DND-41 (cell line): ENCODE data around the gene LYSET.

Experiments
- ATAC-seq: fragments of 200-7000 bp; cut with Tn5 transposase; 3 replicates; pipeline ENCODE4 v1.9.1; 2021; ENCODE audit warnings: low read depth; ENCODE audit not compliant: insufficient read depth
- DNase-seq: peaks from one replicate; pipeline ENCODE4 v3.0.0-alpha.2; 2020
- H2AFZ ChIP-seq: 2 replicates; pipeline ENCODE4 v1.6.0; 2012; ENCODE audit warnings: low read depth, low read length
- H3K27ac ChIP-seq: 2 replicates; pipeline ENCODE4 v1.5.1; 2012; ENCODE audit warnings: low read length, inconsistent platforms
- H3K27me3 ChIP-seq: fragments of 200-600 bp; sonication (generic); 2 replicates; pipeline ENCODE4 v1.6.0; 2012; ENCODE audit warnings: low read length, mild to moderate bottlenecking, inconsistent platforms; ENCODE audit not compliant: insufficient read depth, poor library complexity
- H3K36me3 ChIP-seq: 2 replicates; pipeline ENCODE4 v1.5.1; 2012; ENCODE audit warnings: low read length, inconsistent platforms; ENCODE audit not compliant: insufficient read depth
- H3K4me1 ChIP-seq: 2 replicates; pipeline ENCODE4 v1.5.1; 2012; ENCODE audit warnings: mild to moderate bottlenecking, low read length; ENCODE audit not compliant: insufficient read depth
- H3K4me2 ChIP-seq: 2 replicates; pipeline ENCODE4 v1.6.0; 2012; ENCODE audit warnings: mild to moderate bottlenecking, moderate library complexity, low read length, inconsistent platforms; ENCODE audit not compliant: insufficient read depth
- H3K4me3 ChIP-seq, 2 experiments: fragments of 200-600 bp in 1 of 2; shearing (Covaris generic) in 1 of 2; 2 replicates each; pipeline ENCODE4 v1.5.1; 2012 to 2016; ENCODE audit warnings: inconsistent platforms in 2 of 2, low read length in 2 of 2, mild to moderate bottlenecking in 2 of 2, low read depth in 1 of 2, moderate library complexity in 1 of 2
- H3K79me2 ChIP-seq: 2 replicates; pipeline ENCODE4 v1.6.0; 2012; ENCODE audit warnings: low read length, inconsistent platforms; ENCODE audit not compliant: insufficient read depth
- H3K9ac ChIP-seq: 2 replicates; pipeline ENCODE4 v1.6.0; 2012; ENCODE audit warnings: low read depth, mild to moderate bottlenecking, inconsistent platforms, low read length, moderate library complexity
- H3K9me3 ChIP-seq: 2 replicates; pipeline ENCODE4 v1.5.1; 2012; ENCODE audit warnings: low read length, moderate library complexity, mild to moderate bottlenecking, inconsistent platforms; ENCODE audit not compliant: insufficient read depth, severe bottlenecking
- H4K20me1 ChIP-seq: 2 replicates; pipeline ENCODE4 v1.6.0; 2012; ENCODE audit warnings: low read length; ENCODE audit not compliant: insufficient read depth
- EZH2 ChIP-seq: IDR thresholded peaks from 3 replicates; pipeline ENCODE4 v1.6.1; 2012; ENCODE audit warnings: borderline replicate concordance, low read depth, mild to moderate bottlenecking, moderate library complexity, low read length, inconsistent platforms; ENCODE audit not compliant: severe bottlenecking
- TF ChIP-seq, protein P1 (sequence below): IDR thresholded peaks from 2 replicates; pipeline ENCODE4 v1.5.1; 2012; ENCODE audit warnings: borderline replicate concordance, low read length, moderate library complexity, mild to moderate bottlenecking; ENCODE audit not compliant: poor library complexity, severe bottlenecking; ENCODE audit errors: extremely low read depth

Gene LYSET

DNA sequence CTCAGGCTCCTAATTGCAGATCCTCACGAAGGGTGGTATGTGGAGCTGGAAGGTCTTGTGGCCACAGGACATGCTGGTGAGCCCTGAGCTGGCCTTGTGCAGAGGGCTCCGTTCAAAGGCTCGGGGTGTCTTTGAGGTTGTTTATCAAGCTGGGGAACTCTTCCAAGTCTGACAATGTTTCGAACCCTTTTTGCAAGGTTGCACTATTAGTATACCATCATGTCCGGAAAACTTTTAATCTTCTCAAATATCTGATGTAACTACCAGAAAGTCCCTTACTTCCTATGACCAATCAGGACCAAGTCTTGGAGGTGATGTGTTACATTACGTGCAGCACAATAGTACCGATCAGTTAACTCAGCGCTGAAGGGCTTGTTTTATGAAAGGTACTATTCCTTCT lies 43.4 kb downstream of the LYSET start:
- no peak overlapping the region for H3K4me3 ChIP-seq
- no peak overlapping the region for H2AFZ ChIP-seq
- TF ChIP-seq, protein P1, sequence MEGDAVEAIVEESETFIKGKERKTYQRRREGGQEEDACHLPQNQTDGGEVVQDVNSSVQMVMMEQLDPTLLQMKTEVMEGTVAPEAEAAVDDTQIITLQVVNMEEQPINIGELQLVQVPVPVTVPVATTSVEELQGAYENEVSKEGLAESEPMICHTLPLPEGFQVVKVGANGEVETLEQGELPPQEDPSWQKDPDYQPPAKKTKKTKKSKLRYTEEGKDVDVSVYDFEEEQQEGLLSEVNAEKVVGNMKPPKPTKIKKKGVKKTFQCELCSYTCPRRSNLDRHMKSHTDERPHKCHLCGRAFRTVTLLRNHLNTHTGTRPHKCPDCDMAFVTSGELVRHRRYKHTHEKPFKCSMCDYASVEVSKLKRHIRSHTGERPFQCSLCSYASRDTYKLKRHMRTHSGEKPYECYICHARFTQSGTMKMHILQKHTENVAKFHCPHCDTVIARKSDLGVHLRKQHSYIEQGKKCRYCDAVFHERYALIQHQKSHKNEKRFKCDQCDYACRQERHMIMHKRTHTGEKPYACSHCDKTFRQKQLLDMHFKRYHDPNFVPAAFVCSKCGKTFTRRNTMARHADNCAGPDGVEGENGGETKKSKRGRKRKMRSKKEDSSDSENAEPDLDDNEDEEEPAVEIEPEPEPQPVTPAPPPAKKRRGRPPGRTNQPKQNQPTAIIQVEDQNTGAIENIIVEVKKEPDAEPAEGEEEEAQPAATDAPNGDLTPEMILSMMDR = no peak
- TF ChIP-seq EZH2 = no peak
- H3K4me1 ChIP-seq = no peaks in the 10 kb centered on the region
- no peaks in the 10 kb centered on the region for H3K27me3 ChIP-seq
- no peak overlapping the region for H3K4me2 ChIP-seq
- no peaks in the 10 kb centered on the region for H3K79me2 ChIP-seq
- no peak overlapping the region for H3K9ac ChIP-seq
- no peak overlapping the region for H3K27ac ChIP-seq
- peaks cover 50% of the 10 kb centered on the region for H3K36me3 ChIP-seq
- H3K9me3 ChIP-seq = no peaks in the 10 kb centered on the region
- no peak for DNase-seq
- peaks cover 15% of the 10 kb centered on the region for H4K20me1 ChIP-seq
- ATAC-seq = no peak

DNA sequence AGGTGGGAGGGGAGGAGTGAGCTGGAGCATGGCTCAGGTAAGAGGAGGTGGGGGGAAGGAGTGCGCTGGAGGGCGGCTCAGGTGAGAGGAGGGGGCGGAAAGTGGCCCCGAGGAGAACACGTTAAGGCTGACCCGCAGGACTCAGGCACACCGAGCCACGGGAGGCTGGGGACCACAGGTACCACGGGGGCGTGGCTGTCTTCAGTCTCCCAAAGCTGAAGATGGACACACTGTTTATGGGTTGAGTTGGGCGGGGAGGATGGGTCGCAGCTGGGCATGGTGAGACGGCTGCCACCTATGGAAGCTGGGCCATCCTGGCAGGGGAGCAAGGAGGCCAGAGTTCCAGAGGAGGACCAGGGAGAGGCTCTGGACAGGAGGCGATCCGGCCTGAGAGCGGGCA lies 45.4 kb downstream of the LYSET start:
- ATAC-seq (peak; percentile 25; the same call in 1 of the 3 replicates), DNase-seq (no peak)
- no peaks in the 10 kb centered on the region for H3K9me3 ChIP-seq
- H3K4me2 ChIP-seq = no peak overlapping the region
- no peak for TF ChIP-seq EZH2
- TF ChIP-seq, protein P1 = no peak
- H3K4me1 ChIP-seq = no peaks in the 10 kb centered on the region
- peaks cover 33% of the 10 kb centered on the region for H3K36me3 ChIP-seq
- no peak overlapping the region for H3K9ac ChIP-seq
- no peak overlapping the region for H3K27ac ChIP-seq
- H3K79me2 ChIP-seq = no peaks in the 10 kb centered on the region
- no peak overlapping the region for H2AFZ ChIP-seq
- no peaks in the 10 kb centered on the region for H3K27me3 ChIP-seq
- peaks cover 15% of the 10 kb centered on the region for H4K20me1 ChIP-seq
- no peak overlapping the region for H3K4me3 ChIP-seq

DNA sequence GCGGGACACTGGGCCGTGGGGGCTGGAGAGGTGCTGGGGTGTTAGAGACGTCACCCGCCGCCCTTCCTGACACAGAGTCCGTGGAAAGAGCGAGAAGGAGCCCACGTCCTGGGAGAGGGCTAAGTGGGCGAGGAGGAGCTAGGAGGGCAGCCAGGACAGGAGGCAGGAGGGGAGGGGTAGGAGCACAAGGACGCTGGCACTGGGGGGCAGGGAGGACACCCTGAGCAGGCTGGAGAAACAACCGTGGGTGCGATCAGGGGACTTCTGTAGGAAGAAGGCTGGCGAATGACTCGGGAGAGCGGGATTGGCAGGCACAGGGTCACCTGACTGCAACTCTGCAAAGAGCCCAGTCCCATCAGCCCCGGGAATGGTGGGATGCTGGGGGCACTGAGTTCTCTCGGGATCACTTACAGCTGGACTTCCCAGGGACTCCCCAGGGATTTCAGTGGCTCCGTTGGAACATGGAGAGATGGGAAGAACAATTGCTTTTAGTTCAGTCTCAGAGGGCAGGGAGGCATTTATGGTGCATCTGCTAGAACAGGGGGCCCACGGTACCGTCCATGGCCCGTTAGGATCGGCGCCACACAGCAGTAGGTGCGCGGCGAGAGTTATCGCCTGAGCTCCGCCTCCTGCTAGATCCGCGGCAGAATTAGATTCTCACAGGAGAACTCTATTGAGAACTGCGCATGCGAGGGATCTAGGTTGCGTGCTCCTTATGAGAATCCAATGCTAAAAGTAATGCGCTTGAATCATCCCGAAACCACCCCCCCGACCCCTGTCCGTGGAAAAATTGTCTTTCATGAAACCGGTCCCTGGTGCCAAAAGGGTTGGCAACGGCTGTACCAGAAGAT lies 46.2 kb downstream of the LYSET start:
- ATAC-seq = no peak
- H3K79me2 ChIP-seq = no peaks in the 10 kb centered on the region
- no peak overlapping the region for H2AFZ ChIP-seq
- no peak overlapping the region for H3K9ac ChIP-seq
- no peaks in the 10 kb centered on the region for H3K9me3 ChIP-seq
- peaks cover 15% of the 10 kb centered on the region for H4K20me1 ChIP-seq
- no peak overlapping the region for H3K4me2 ChIP-seq
- no peak overlapping the region for H3K27ac ChIP-seq
- peaks cover 25% of the 10 kb centered on the region for H3K36me3 ChIP-seq
- no peaks in the 10 kb centered on the region for H3K27me3 ChIP-seq
- DNase-seq = no peak
- H3K4me3 ChIP-seq = no peak overlapping the region
- no peaks in the 10 kb centered on the region for H3K4me1 ChIP-seq
- TF ChIP-seq, protein P1 = no peak
- no peak for TF ChIP-seq EZH2
